RPMI7951 (cell line): ENCODE data around the gene KLHL14. TPM values are rescaled to one million over a fixed set of nuclear protein-coding genes. Genes with fewer than 3 reads are reported as not detected.
"Not testable (repeated sequence)": the region's sequence is repeated elsewhere in the genome, so short reads cannot be mapped to it uniquely, and the experiment has no call there.

ENCODE experiments used
- DNase-seq: peaks from one replicate; pipeline ENCODE4 v3.0.0-alpha.2; 2012; ENCODE audit warnings: low read depth
- total RNA-seq: library from RNA; depleted of rRNA; stranded (reverse); fragments of >200 nt; shearing (Covaris generic); gene quantifications from 2 replicates; pipeline ENCODE4 v1.2.3, GENCODE V29; 2014

KLHL14 gene
- total RNA-seq, 1 experiment from 2014 or later = not detected

- DNase-seq = not testable (repeated sequence)
Measured at GRCh38 chr18:32637659-32638058, 135.2 kb downstream of the KLHL14 start.

- no peak for DNase-seq
Measured at GRCh38 chr18:32637226-32637625, 135.6 kb downstream of the KLHL14 start.

GRCh38 chr18:32634876-32635431 lies 137.9 kb downstream of the KLHL14 start:
- no peak for DNase-seq

- DNase-seq = no peak
Measured at GRCh38 chr18:32629981-32630700, 142.7 kb downstream of the KLHL14 start.

- DNase-seq = no peak
Measured at GRCh38 chr18:32629292-32629691, 143.5 kb downstream of the KLHL14 start.

GRCh38 chr18:32624182-32624723 lies 148.6 kb downstream of the KLHL14 start:
- DNase-seq = no peak

- no peak for DNase-seq
Measured at GRCh38 chr18:32623563-32623962, 149.3 kb downstream of the KLHL14 start.
